Left forelimb (tissue), 1 donor: ENCODE results near the gene EEF1A1.

Experiments used
- DNase-seq: peaks from one replicate; pipeline ENCODE4 v3.0.0-alpha.2; 2018; ENCODE audit warnings: low spot score

Gene EEF1A1

GRCh38 chr6:73505142-73505541, 15.7 kb downstream of the EEF1A1 start:
- no peak for DNase-seq

GRCh38 chr6:73504160-73504559, 16.7 kb downstream of the EEF1A1 start:
- no peak for DNase-seq

DNA sequence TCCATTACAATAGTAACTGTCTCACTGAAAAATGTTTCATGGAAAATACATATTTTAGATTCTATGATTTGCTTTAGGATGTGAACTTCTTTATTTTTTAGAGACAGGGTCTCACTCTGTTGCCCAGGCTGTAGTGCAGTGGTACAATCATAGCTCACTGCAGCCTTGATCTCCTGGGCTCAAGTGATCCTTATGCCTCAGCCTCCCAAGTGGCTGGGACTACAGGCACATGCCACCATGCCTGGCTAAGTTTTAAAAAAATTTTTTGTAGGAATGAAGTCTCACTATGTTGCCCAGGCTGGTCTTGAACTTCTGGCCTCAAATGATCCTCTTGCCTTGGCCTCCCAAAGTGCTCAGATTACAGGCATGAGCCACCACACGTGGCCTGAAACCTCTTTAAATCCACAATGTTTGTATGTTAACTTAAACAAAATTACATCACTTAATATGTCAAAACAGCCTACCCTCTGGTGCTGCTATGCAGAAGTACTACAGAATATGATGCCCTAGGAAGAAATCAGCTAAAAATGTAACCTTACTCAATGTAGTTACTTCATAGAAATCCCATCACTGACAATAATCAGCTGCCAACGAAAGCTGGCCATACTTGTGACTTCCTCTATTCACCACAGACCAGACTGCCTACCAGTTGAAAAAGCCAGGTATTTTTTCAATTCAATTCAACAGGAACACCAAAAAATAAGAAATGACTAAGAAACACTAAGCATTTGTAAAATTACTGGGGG, 17.6 kb downstream of the EEF1A1 start:
- DNase-seq, result no peak

- no peak for DNase-seq
These were observed 22.9 kb downstream of the EEF1A1 start for GRCh38 chr6:73497915-73498314.

- no peak for DNase-seq
These were observed 29.5 kb downstream of the EEF1A1 start for GRCh38 chr6:73491377-73491776.

DNA sequence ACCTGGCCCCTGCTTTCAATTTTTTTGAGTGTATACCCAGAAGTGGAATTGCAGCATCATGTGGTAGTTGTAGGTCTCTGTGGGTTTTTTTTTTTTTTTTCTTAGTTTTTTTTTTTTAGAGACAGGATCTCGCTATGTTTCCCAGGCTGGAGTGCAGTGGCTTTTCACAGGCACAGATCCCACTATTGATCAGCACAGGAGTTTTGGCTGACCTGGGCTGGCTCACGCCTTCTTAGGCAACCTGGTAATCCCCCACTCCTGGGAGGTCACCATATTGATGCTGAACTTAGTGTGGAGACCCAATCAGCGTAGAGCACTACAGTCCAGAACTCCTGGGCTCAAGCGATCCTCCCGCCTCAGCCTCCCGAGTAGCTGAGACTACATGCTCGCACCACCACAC, 33.4 kb downstream of the EEF1A1 start:
- no peak for DNase-seq

GRCh38 chr6:73484438-73484837, 36.4 kb downstream of the EEF1A1 start:
- no peak for DNase-seq

DNA sequence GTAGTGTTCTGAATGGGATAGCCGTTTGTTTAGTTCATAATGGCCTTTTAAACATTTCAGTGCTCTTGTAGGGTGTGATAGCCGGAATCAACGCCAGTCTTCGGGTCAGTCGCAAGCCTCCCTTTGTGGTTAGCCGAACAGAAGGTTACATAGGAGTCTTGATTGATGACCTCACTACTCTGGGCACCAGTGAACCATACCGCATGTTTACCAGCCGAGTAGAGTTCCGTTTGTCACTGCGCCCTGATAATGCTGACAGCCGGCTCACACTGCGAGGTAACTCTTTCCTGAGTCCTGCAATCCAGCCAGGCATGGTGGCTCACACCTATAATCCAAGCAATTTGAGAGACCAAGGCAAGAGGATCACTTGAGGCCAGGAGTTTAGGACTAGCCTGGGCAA, 38.9 kb downstream of the EEF1A1 start:
- DNase-seq, result no peak

GRCh38 chr6:73477407-73477806, 43.4 kb downstream of the EEF1A1 start:
- DNase-seq, result no peak

DNA sequence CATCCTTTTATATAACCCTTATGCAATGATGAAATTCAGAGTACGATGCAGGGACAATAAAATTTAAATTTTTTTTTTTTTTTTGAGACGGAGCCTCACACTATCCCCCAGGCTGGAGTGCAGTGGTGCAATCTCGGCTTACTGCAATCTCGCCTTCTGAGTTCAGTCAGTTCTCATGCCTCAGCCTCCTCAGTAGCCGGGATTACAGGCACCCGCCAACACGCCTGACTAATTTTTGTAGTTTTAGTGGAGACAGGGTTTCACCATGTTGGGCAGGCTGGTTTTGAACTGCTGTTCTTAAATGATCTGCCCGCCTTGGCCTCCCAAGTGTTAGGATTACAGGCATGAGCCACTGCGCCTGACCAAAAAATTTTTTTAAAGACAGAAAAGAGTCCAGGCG, 44.1 kb downstream of the EEF1A1 start:
- DNase-seq, result no peak

GRCh38 chr6:73471686-73472290, 49.0 kb downstream of the EEF1A1 start:
- no peak for DNase-seq
